ENCODE data around the gene TUBGCP4.
A peak's percentile ranks its signal among the peaks of the same experiment; 100 is the strongest.

The TUBGCP4 gene

GRCh38 chr15:43403616-43404015 lies 32.7 kb downstream of the TUBGCP4 start:
- DNase-seq (ENCODE audit: low spot score), result no peak

GRCh38 chr15:43404130-43404529 lies 33.2 kb downstream of the TUBGCP4 start:
- DNase-seq (ENCODE audit: low spot score), result no peak

- DNase-seq (ENCODE audit: low spot score), result no peak
Observed at GRCh38 chr15:43406189-43406588, 35.3 kb downstream of the TUBGCP4 start.

GRCh38 chr15:43406808-43407207 lies 35.9 kb downstream of the TUBGCP4 start:
- no peak for DNase-seq (ENCODE audit: low spot score)

GRCh38 chr15:43408789-43409188 lies 37.9 kb downstream of the TUBGCP4 start:
- DNase-seq (ENCODE audit: low spot score), result no peak

- DNase-seq (ENCODE audit: low spot score), result peak; percentile 17
Observed at GRCh38 chr15:43410572-43411214, 39.8 kb downstream of the TUBGCP4 start.

GRCh38 chr15:43412096-43412495 lies 41.2 kb downstream of the TUBGCP4 start:
- no peak for DNase-seq (ENCODE audit: low spot score)

GRCh38 chr15:43414196-43414595 lies 43.3 kb downstream of the TUBGCP4 start:
- no peak for DNase-seq (ENCODE audit: low spot score)

GRCh38 chr15:43420435-43420834 lies 49.5 kb downstream of the TUBGCP4 start:
- no peak for DNase-seq (ENCODE audit: low spot score)

- DNase-seq (ENCODE audit: low spot score), result no peak
Observed at GRCh38 chr15:43420876-43421275, 50.0 kb downstream of the TUBGCP4 start.

GRCh38 chr15:43423793-43424192 lies 52.9 kb downstream of the TUBGCP4 start:
- no peak for DNase-seq (ENCODE audit: low spot score)

- DNase-seq (ENCODE audit: low spot score), result no peak
Observed at GRCh38 chr15:43429687-43430086, 58.8 kb downstream of the TUBGCP4 start.

GRCh38 chr15:43433165-43433564 lies 62.3 kb downstream of the TUBGCP4 start:
- peak; percentile 10 for DNase-seq (ENCODE audit: low spot score)

- no peak for DNase-seq (ENCODE audit: low spot score)
Observed at GRCh38 chr15:43433661-43434303, 62.9 kb downstream of the TUBGCP4 start.

GRCh38 chr15:43434446-43434845 lies 63.5 kb downstream of the TUBGCP4 start:
- DNase-seq (ENCODE audit: low spot score), result no peak

GRCh38 chr15:43436395-43436794 lies 65.5 kb downstream of the TUBGCP4 start:
- no peak for DNase-seq (ENCODE audit: low spot score)

- DNase-seq (ENCODE audit: low spot score), result no peak
Observed at GRCh38 chr15:43439268-43439667, 68.4 kb downstream of the TUBGCP4 start.

GRCh38 chr15:43440721-43441281 lies 69.9 kb downstream of the TUBGCP4 start:
- DNase-seq (ENCODE audit: low spot score), result peak; percentile 95

GRCh38 chr15:43441316-43441715 lies 70.4 kb downstream of the TUBGCP4 start:
- peak; percentile 30 for DNase-seq (ENCODE audit: low spot score)

- DNase-seq (ENCODE audit: low spot score), result no peak
Observed at GRCh38 chr15:43446344-43446743, 75.4 kb downstream of the TUBGCP4 start.

- no peak for DNase-seq (ENCODE audit: low spot score)
Observed at GRCh38 chr15:43449981-43450380, 79.1 kb downstream of the TUBGCP4 start.
